H1 (cell line): ENCODE results near the gene RBM19. TPM values are rescaled to one million over a fixed set of nuclear protein-coding genes. Genes with fewer than 3 reads are reported as not detected.

Source experiments
- CTCF ChIA-PET: fragments of 300-600 bp; sonication (Branson Sonifier 250); formaldehyde crosslinking; loops from one replicate; lab custom pipeline; 2021; ENCODE audit not compliant: partially characterized antibody; lab: Charles Lee
- POLR2A ChIA-PET: fragments of 300-600 bp; sonication (Branson Sonifier 250); formaldehyde crosslinking; loops from one replicate; lab custom pipeline; 2021; ENCODE audit warnings: inconsistent platforms; ENCODE audit not compliant: partially characterized antibody; lab: Charles Lee
- DNase-seq, 2 experiments: peaks; one replicate each; pipeline versions ENCODE4 v3.0.0 to v3.0.0-alpha.2; 2010 to 2022; ENCODE audit warnings: low spot score in 2 of 2, low read depth in 1 of 2, mixed read lengths in 1 of 2
- FAIRE-seq: peaks from 2 replicates; lab custom pipeline; 2011; peaks lifted over from hg19 to GRCh38; lab: Jason Lieb, UNC
- H2AFZ ChIP-seq: 2 replicates; pipeline ENCODE4 v1.8.1; 2012; ENCODE audit warnings: low read length, inconsistent platforms
- H2AK5ac ChIP-seq: 2 replicates; pipeline ENCODE4 v1.6.1; 2013; ENCODE audit warnings: low read depth, low read length
- H2BK120ac ChIP-seq: replicated peaks from 2 replicates; pipeline ENCODE3; 2013; ENCODE audit warnings: low read depth, low read length, inconsistent platforms
- H2BK12ac ChIP-seq: 2 replicates; pipeline ENCODE4 v1.6.1; 2013; ENCODE audit warnings: low read depth, low read length
- H2BK15ac ChIP-seq: 2 replicates; pipeline ENCODE4 v1.6.1; 2013; ENCODE audit warnings: low read length
- H2BK20ac ChIP-seq: 2 replicates; pipeline ENCODE4 v1.6.1; 2013; ENCODE audit warnings: low read length
- H2BK5ac ChIP-seq: 2 replicates; pipeline ENCODE4 v1.6.1; 2013; ENCODE audit warnings: low read depth, low read length
- H3K14ac ChIP-seq: 2 replicates; pipeline ENCODE4 v1.6.1; 2013; ENCODE audit warnings: inconsistent platforms; ENCODE audit not compliant: insufficient read length
- H3K18ac ChIP-seq: 2 replicates; pipeline ENCODE4 v1.6.1; 2013; ENCODE audit warnings: low read length; ENCODE audit errors: extremely low read depth
- H3K23ac ChIP-seq: 2 replicates; pipeline ENCODE4 v1.6.1; 2013; ENCODE audit warnings: inconsistent platforms; ENCODE audit not compliant: insufficient read length
- H3K23me2 ChIP-seq: 2 replicates; pipeline ENCODE4 v1.6.1; 2013; ENCODE audit warnings: low read depth, low read length
- H3K27ac ChIP-seq: 2 replicates; pipeline ENCODE4 v1.6.1; 2011; ENCODE audit warnings: low read depth, low read length, inconsistent platforms
- H3K27me3 ChIP-seq, 4 experiments: replicated peaks in 1 of 4; 1 replicate in 1 of 4; 2 replicates in 3 of 4; pipeline versions ENCODE4 v1.6.1 to v1.8.1; 2011 to 2013; ENCODE audit warnings: low read length in 3 of 4, mild to moderate bottlenecking in 3 of 4, inconsistent platforms in 2 of 4, mixed read lengths in 2 of 4, moderate library complexity in 1 of 4; ENCODE audit not compliant: control insufficient read depth in 3 of 4, insufficient read depth in 3 of 4; ENCODE audit errors: extremely low read depth in 1 of 4
- H3K36me3 ChIP-seq, 4 experiments: 2 replicates each; pipeline versions ENCODE4 v1.6.1 to v1.8.1; 2011 to 2013; ENCODE audit warnings: mild to moderate bottlenecking in 4 of 4, low read length in 3 of 4, moderate library complexity in 2 of 4, control low read depth in 1 of 4, inconsistent platforms in 1 of 4; ENCODE audit not compliant: insufficient read depth in 4 of 4, control insufficient read depth in 2 of 4
- H3K4ac ChIP-seq: replicated peaks from 2 replicates; pipeline ENCODE3; 2013; ENCODE audit warnings: low read length, low read depth, mixed read lengths, inconsistent platforms; ENCODE audit not compliant: insufficient read length
- H3K4me1 ChIP-seq, 4 experiments: replicated peaks in 1 of 4; 1 replicate in 1 of 4; 2 replicates in 3 of 4; pipeline versions ENCODE4 v1.6.1 to v1.8.1; 2011 to 2013; ENCODE audit warnings: low read length in 3 of 4, inconsistent platforms in 2 of 4, mixed read lengths in 1 of 4; ENCODE audit not compliant: insufficient read depth in 4 of 4, control insufficient read depth in 3 of 4
- H3K4me2 ChIP-seq, 2 experiments: 2 replicates each; pipeline versions ENCODE4 v1.6.1 to v1.8.1; 2011 to 2013; ENCODE audit warnings: low read depth in 2 of 2, low read length in 2 of 2, control low read depth in 1 of 2, inconsistent platforms in 1 of 2, mild to moderate bottlenecking in 1 of 2; ENCODE audit not compliant: insufficient read depth in 1 of 2
- H3K4me3 ChIP-seq, 4 experiments: fragments of 200-600, 300-600 bp in 1 of 4; sonication (generic), shearing (Covaris generic), sonication (Bioruptor Twin) in 1 of 4; 2 replicates each; pipeline versions ENCODE4 v1.5.1 to v1.8.1; 2011 to 2016; ENCODE audit warnings: low read length in 4 of 4, low read depth in 3 of 4, control low read depth in 2 of 4, inconsistent platforms in 2 of 4, mild to moderate bottlenecking in 2 of 4, mixed read lengths in 1 of 4, moderate library complexity in 1 of 4; ENCODE audit not compliant: insufficient read depth in 2 of 4; ENCODE audit errors: extremely low read depth in 1 of 4
- H3K56ac ChIP-seq: replicated peaks from 2 replicates; pipeline ENCODE3; 2013; ENCODE audit warnings: low read depth, mild to moderate bottlenecking, mixed read lengths, low read length, inconsistent platforms; ENCODE audit not compliant: insufficient read length
- H3K79me1 ChIP-seq: 2 replicates; pipeline ENCODE4 v1.6.1; 2013; ENCODE audit warnings: low read depth, low read length, control low read depth
- H3K79me2 ChIP-seq, 2 experiments: 2 replicates each; pipeline versions ENCODE4 v1.6.1 to v1.8.1; 2012 to 2013; ENCODE audit warnings: low read length in 2 of 2, mild to moderate bottlenecking in 2 of 2, inconsistent platforms in 1 of 2; ENCODE audit not compliant: insufficient read depth in 2 of 2, control insufficient read depth in 1 of 2
- H3K9ac ChIP-seq, 4 experiments: replicated peaks in 1 of 4; 1 replicate in 1 of 4; 2 replicates in 3 of 4; pipeline versions ENCODE4 v1.6.1 to v1.8.1; 2011 to 2013; ENCODE audit warnings: low read depth in 3 of 4, low read length in 3 of 4, control low read depth in 2 of 4, mild to moderate bottlenecking in 2 of 4, moderate library complexity in 2 of 4, inconsistent platforms in 1 of 4; ENCODE audit errors: extremely low read depth in 1 of 4
- H3K9me3 ChIP-seq, 2 experiments: 2 replicates each; pipeline versions ENCODE4 v1.6.1 to v1.8.1; 2012 to 2013; ENCODE audit warnings: mild to moderate bottlenecking in 2 of 2, moderate library complexity in 2 of 2, control low read depth in 1 of 2, inconsistent platforms in 1 of 2, low read depth in 1 of 2, low read length in 1 of 2, mixed read lengths in 1 of 2; ENCODE audit not compliant: insufficient read depth in 2 of 2
- H4K20me1 ChIP-seq, 2 experiments: replicated peaks in 1 of 2; 2 replicates each; pipeline versions ENCODE3 to v1.8.1; 2011 to 2013; ENCODE audit warnings: inconsistent platforms in 2 of 2, low read length in 2 of 2, mild to moderate bottlenecking in 1 of 2; ENCODE audit not compliant: insufficient read depth in 2 of 2, control insufficient read depth in 1 of 2
- H4K5ac ChIP-seq: 2 replicates; pipeline ENCODE4 v1.6.1; 2013; ENCODE audit warnings: low read length, low read depth, mixed read lengths, inconsistent platforms; ENCODE audit not compliant: insufficient read length
- H4K8ac ChIP-seq: 2 replicates; pipeline ENCODE4 v1.8.0; 2013; ENCODE audit warnings: mild to moderate bottlenecking, moderate library complexity, low read length, inconsistent platforms; ENCODE audit not compliant: insufficient read depth; ENCODE audit errors: extremely low read depth
- H4K91ac ChIP-seq: replicated peaks from 2 replicates; pipeline ENCODE3; 2013; ENCODE audit warnings: low read length, mixed read lengths, inconsistent platforms; ENCODE audit not compliant: insufficient read length
- CTBP2 ChIP-seq: IDR thresholded peaks from 2 replicates; pipeline ENCODE4 v1.7.0; 2011; ENCODE audit warnings: borderline replicate concordance, mild to moderate bottlenecking, moderate library complexity, mixed read lengths, low read length; ENCODE audit not compliant: insufficient read depth, insufficient read length
- CTCF ChIP-seq, 3 experiments: IDR thresholded peaks; 1 replicate in 2 of 3; 2 replicates in 1 of 3; pipeline versions ENCODE4 v1.5.1 to v1.6.1; 2011; ENCODE audit warnings: low read length in 3 of 3, mild to moderate bottlenecking in 3 of 3, inconsistent platforms in 2 of 3, low read depth in 1 of 3, moderate library complexity in 1 of 3; ENCODE audit not compliant: insufficient read depth in 1 of 3; ENCODE audit errors: control extremely low read depth in 1 of 3
- FOSL1 ChIP-seq: IDR thresholded peaks from 2 replicates; pipeline ENCODE4 v1.6.1; 2011; ENCODE audit warnings: mild to moderate bottlenecking, low read depth, low read length, moderate library complexity; ENCODE audit not compliant: insufficient read depth
- HDAC6 ChIP-seq: IDR thresholded peaks from one replicate; pipeline ENCODE4 v1.7.1; 2012; ENCODE audit warnings: low read depth, mild to moderate bottlenecking, inconsistent platforms, low read length, moderate library complexity
- KDM4A ChIP-seq: IDR thresholded peaks from one replicate; pipeline ENCODE4 v1.7.1; 2012; ENCODE audit warnings: low read depth, mild to moderate bottlenecking, moderate library complexity, low read length, inconsistent platforms; ENCODE audit not compliant: severe bottlenecking
- NRF1 ChIP-seq: IDR thresholded peaks from 2 replicates; pipeline ENCODE4 v1.6.1; 2011; ENCODE audit warnings: mild to moderate bottlenecking, low read depth, low read length, improper control_type of control experiment
- RBBP5 ChIP-seq: IDR thresholded peaks from 2 replicates; pipeline ENCODE4 v1.7.1; 2012; ENCODE audit warnings: low read depth, mild to moderate bottlenecking, inconsistent platforms, low read length, moderate library complexity, borderline replicate concordance
- SP1 ChIP-seq: IDR thresholded peaks from 2 replicates; pipeline ENCODE4 v1.6.1; 2011; ENCODE audit warnings: low read depth, low read length
- USF2 ChIP-seq: IDR thresholded peaks from 2 replicates; pipeline ENCODE4 v1.6.1; 2011; ENCODE audit warnings: low read length, improper control_type of control experiment
- WGBS, 2 experiments: shearing (Covaris generic) in 1 of 2; methylation state at CpG; one replicate each; pipeline versions ENCODE4 v1.1.6 to v1.1.7; 2013 to 2015; ENCODE audit warnings: low lambda C conversion rate in 2 of 2, mixed read lengths in 2 of 2, inconsistent platforms in 1 of 2, low coverage in 1 of 2, missing lambda C conversion rate in 1 of 2; ENCODE audit not compliant: insufficient replicate concordance in 2 of 2, insufficient coverage in 1 of 2, insufficient read length in 1 of 2; ENCODE audit errors: extremely low coverage in 1 of 2, missing lambda C conversion rate in 1 of 2; 5-methylcytosine and 5-hydroxymethylcytosine counted together
- polyA plus RNA-seq, 7 experiments: library from polyadenylated mRNA; depleted of rRNA in 3 of 7; stranded (reverse) in 5 of 7; unstranded in 2 of 7; fragments of >200 nt in 5 of 7; fragments of 200-250 nt in 2 of 7; gene quantifications; 1 replicate in 5 of 7; 2 replicates in 1 of 7; 4 replicates in 1 of 7; pipeline versions ENCODE4 v1.2.1 to v1.2.3, GENCODE V29; 2011 to 2013; ENCODE audit warnings: missing spikeins in 2 of 7, mixed read lengths in 2 of 7
- total RNA-seq: library from RNA; stranded (reverse); fragmentation: NEBNext Ultra II Directional; extraction: Animal tissue kit (Norgen Biotek cat#: 25700); gene quantifications from 2 replicates; pipeline ENCODE4 v1.2.1, GENCODE V29; 2021

Gene RBM19
- total and polyA plus RNA-seq, 2 of the 8 experiments (the other 6 are each of a cell fraction or from before 2014, with no cell fraction given): 23.4 to 61.9 TPM

DNA sequence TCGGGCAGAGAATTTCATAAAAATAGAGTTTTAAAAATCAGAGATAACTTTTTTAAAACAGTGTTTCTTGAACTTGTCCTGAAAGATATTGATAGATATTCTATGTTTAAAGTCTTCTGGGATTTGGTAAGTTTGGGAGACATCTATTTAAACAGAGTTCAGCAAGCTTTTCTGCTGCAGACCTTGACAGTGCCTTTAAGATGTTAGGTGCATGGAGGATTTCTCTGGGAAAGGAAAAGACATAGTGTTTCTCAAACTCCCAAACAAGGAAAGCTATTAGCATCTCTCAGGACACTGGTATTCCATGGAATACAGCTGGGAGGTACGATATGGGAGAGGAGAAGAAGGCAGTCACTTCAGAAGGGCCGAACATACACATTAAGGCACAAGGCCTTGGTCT, 97.8 kb downstream of the RBM19 start:
- Histone ChIP-seq H4K20me1 (no peaks in the 10 kb centered on the region), H3K9ac (no peak overlapping the region), H2BK5ac (no peak overlapping the region), H3K79me2 (no peaks in the 10 kb centered on the region), H4K8ac (no peak overlapping the region), H3K4me1 (peaks cover under 1 to 7% (median 2%) of the 10 kb centered on the region in 4 experiments), H3K56ac (no peak overlapping the region), H3K23me2 (no peaks in the 10 kb centered on the region), H3K4ac (no peak overlapping the region), H3K4me2 (no peak overlapping the region), H3K27ac (no peak overlapping the region), H4K91ac (no peak overlapping the region), H2BK20ac (no peak overlapping the region), H2AK5ac (no peak overlapping the region), H4K5ac (no peak overlapping the region), H3K36me3 (peaks cover 0 to 3% (median 0%) of the 10 kb centered on the region in 4 experiments; a peak in 2 of 8 replicates), H3K4me3 (no peak overlapping the region), H2AFZ (no peak overlapping the region), H3K14ac (no peak overlapping the region), H3K79me1 (no peaks in the 10 kb centered on the region), H2BK120ac (no peak overlapping the region), H2BK15ac (no peak overlapping the region), H3K23ac (no peak overlapping the region), H3K18ac (no peak overlapping the region), H2BK12ac (no peak overlapping the region), H3K9me3 (peaks cover 0 to 4% of the 10 kb centered on the region in 2 experiments; a peak in 1 of 4 replicates), H3K27me3 (no peaks in the 10 kb centered on the region)
- no peak for FAIRE-seq
- no peak for DNase-seq
- 91% methylated on average over 3 of the region's 3 CpGs; no CpG with 5 or more reads in 1 of the 2 experiments for WGBS, 2 experiments
- ChIA-PET POLR2A (no interaction called here), CTCF (interaction anchor here (0.6 to 5.2 kb wide), 18 partner anchors 8 to 1619 kb away, joined by 3 to 40 read pairs (median 6); no protein-coding TSS in a partner anchor)
- TF ChIP-seq CTCF (IDR thresholded peaks at IDR 0.05; ENCODE audit: control extremely low read depth in 1 of 3, insufficient read depth in 1 of 3, low read depth in 1 of 3, low read length in 3 of 3): no peak
- TF ChIP-seq HDAC6: no peak
- TF ChIP-seq SP1: no peak
- no peak for TF ChIP-seq CTBP2
- TF ChIP-seq USF2: no peak
- TF ChIP-seq KDM4A: no peak
- no peak for TF ChIP-seq RBBP5
- no peak for TF ChIP-seq NRF1
- TF ChIP-seq FOSL1: no peak
